Calu3 (cell line): ENCODE results near the gene JAZF1. TPM values are rescaled to one million over a fixed set of nuclear protein-coding genes. Genes with fewer than 3 reads are reported as not detected.

Source experiments
- BruUV-seq: library from RNA; stranded (reverse); fragments of 400-500 nt; replicated peaks from 2 replicates; lab custom pipeline; 2021; lab: Mats Ljungman, UMichigan
- CTCF ChIA-PET: fragments of 300-600 bp; sonication (Branson Sonifier 250); formaldehyde crosslinking; loops from one replicate; lab custom pipeline; 2022; ENCODE audit warnings: antibody characterized with exemption; lab: Charles Lee
- DNase-seq: peaks from one replicate; pipeline ENCODE4 v3.0.0; 2022
- H3K27ac Mint-ChIP-seq: one replicate; pipeline ENCODE4 v1.8.0; 2022; ENCODE audit warnings: mixed read lengths; ENCODE audit not compliant: unreplicated experiment
- H3K27me3 Mint-ChIP-seq: one replicate; pipeline ENCODE4 v1.8.0; 2022; ENCODE audit warnings: mixed read lengths; ENCODE audit not compliant: unreplicated experiment
- H3K36me3 Mint-ChIP-seq: one replicate; pipeline ENCODE4 v1.8.0; 2022; ENCODE audit warnings: mild to moderate bottlenecking, moderate library complexity, mixed read lengths; ENCODE audit not compliant: insufficient read depth, unreplicated experiment
- H3K4me1 Mint-ChIP-seq: one replicate; pipeline ENCODE4 v1.8.0; 2022; ENCODE audit warnings: mild to moderate bottlenecking, low read depth, mixed read lengths; ENCODE audit not compliant: unreplicated experiment
- H3K4me3 Mint-ChIP-seq: one replicate; pipeline ENCODE4 v1.8.0; 2022; ENCODE audit warnings: mild to moderate bottlenecking, low read depth, moderate library complexity, mixed read lengths; ENCODE audit not compliant: unreplicated experiment
- H3K9me3 Mint-ChIP-seq: one replicate; pipeline ENCODE4 v1.8.0; 2022; ENCODE audit warnings: low read depth, mixed read lengths; ENCODE audit not compliant: unreplicated experiment
- CTCF ChIP-seq: fragments of 200-600 bp; IDR thresholded peaks from one replicate; pipeline ENCODE4 v1.8.0; 2022; ENCODE audit warnings: antibody characterized with exemption; ENCODE audit not compliant: unreplicated experiment
- intact Hi-C: fragments of 100-400 bp; cut with micrococcal nuclease; formaldehyde crosslinking; loops from one replicate; pipeline ENCODE4 v1.10.0; 2022; ENCODE audit not compliant: unreplicated experiment
- total RNA-seq: library from RNA; stranded (reverse); gene quantifications from 2 replicates; pipeline ENCODE4 v1.2.3, GENCODE V29; 2022

Gene JAZF1
- total RNA-seq, 1 experiment from 2014 or later, result 10.7 TPM

- no peak for TF ChIP-seq CTCF
- CTCF ChIA-PET, result no interaction called here
- Mint-ChIP-seq H3K27ac (no peak overlapping the region), H3K9me3 (no peaks in the 10 kb centered on the region), H3K27me3 (no peaks in the 10 kb centered on the region), H3K36me3 (peaks cover 64% of the 10 kb centered on the region), H3K4me1 (peaks cover 29% of the 10 kb centered on the region), H3K4me3 (no peak overlapping the region)
- intact Hi-C loops, result no loop called here
- no peak for DNase-seq
- no TSS peak for BruUV-seq
Measured at GRCh38 chr7:27788437-27788836, 392.2 kb downstream of the JAZF1 start.

- peak; percentile 86 for TF ChIP-seq CTCF
- H3K9me3 Mint-ChIP-seq, result no peaks in the 10 kb centered on the region
- peak overlapping the region; percentile 9 for H3K4me3 Mint-ChIP-seq
- intact Hi-C loops, result no loop called here
- no TSS peak for BruUV-seq
- no peaks in the 10 kb centered on the region for H3K27me3 Mint-ChIP-seq
- peak overlapping the region; percentile 42 for H3K27ac Mint-ChIP-seq
- peaks cover 27% of the 10 kb centered on the region for H3K4me1 Mint-ChIP-seq
- CTCF ChIA-PET, result interaction anchor here (0.7 to 1.5 kb wide), 6 partner anchors 10 to 588 kb away, joined by 3 to 4 read pairs (median 4); partner anchors contain the start of gene HIBADH
- DNase-seq, result peak; percentile 67
- peaks cover 44% of the 10 kb centered on the region for H3K36me3 Mint-ChIP-seq
Measured at GRCh38 chr7:27784399-27785053, 396.1 kb downstream of the JAZF1 start.

GRCh38 chr7:27782849-27783248 is 397.7 kb downstream of the JAZF1 start:
- Mint-ChIP-seq H3K36me3 (peaks cover 33% of the 10 kb centered on the region), H3K27me3 (no peaks in the 10 kb centered on the region), H3K27ac (peak overlapping the region; percentile 70), H3K9me3 (no peaks in the 10 kb centered on the region), H3K4me1 (peaks cover 22% of the 10 kb centered on the region), H3K4me3 (no peak overlapping the region)
- intact Hi-C loops, result no loop called here
- BruUV-seq, result no TSS peak
- DNase-seq, result no peak
- TF ChIP-seq CTCF, result no peak
- CTCF ChIA-PET, result no interaction called here

GRCh38 chr7:27781188-27781587 is 399.4 kb downstream of the JAZF1 start:
- DNase-seq, result no peak
- CTCF ChIA-PET, result no interaction called here

More at GRCh38 chr7:27781188-27781587, 399.4 kb downstream of the JAZF1 start:
- Mint-ChIP-seq H3K4me3 (no peak overlapping the region), H3K27ac (no peak overlapping the region), H3K9me3 (no peaks in the 10 kb centered on the region), H3K36me3 (peaks cover 27% of the 10 kb centered on the region), H3K4me1 (peaks cover 22% of the 10 kb centered on the region), H3K27me3 (no peaks in the 10 kb centered on the region)
- BruUV-seq, result no TSS peak
- TF ChIP-seq CTCF, result no peak
- intact Hi-C loops, result no loop called here

Other genes starting within 250 kb of the JAZF1 start
- 12.9 and 19.2 TPM in 2 replicates for gene CREB5, start 231.7 kb upstream of the JAZF1 start, total RNA-seq